IPS-NIHi7 (cell line): ENCODE data around the gene KREMEN1.

Experiments
- DNase-seq: peaks from one replicate; pipeline ENCODE4 v3.0.0; 2012; ENCODE audit warnings: mixed read lengths; ENCODE audit errors: extremely low spot score

KREMEN1 gene

GRCh38 chr22:29205594-29206371 is 132.9 kb downstream of the KREMEN1 start, which contains the start of gene EMID1:
TSS of gene EMID1 (plus strand) at chr22:29205896. CDS start at chr22:29206039, 143 bp downstream.
- DNase-seq: peak; percentile 71

- no peak for DNase-seq
Measured at GRCh38 chr22:29206372-29207242, 133.8 kb downstream of the KREMEN1 start.

DNA sequence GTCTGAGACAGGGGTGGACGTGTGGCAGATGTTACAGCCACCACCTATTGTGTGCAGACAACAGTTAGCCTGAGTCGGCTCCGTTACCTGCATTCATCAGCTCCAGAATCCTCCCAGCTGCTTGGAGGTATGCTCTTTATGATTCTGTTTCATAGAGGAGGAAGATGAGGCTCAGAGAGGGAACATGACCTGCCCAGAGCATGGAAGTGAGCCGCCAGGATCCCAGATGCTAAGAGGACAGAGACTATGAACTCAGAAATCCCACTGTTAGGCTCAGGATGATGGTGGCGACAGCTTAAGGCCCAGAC is 134.4 kb downstream of the KREMEN1 start:
- DNase-seq: no peak

GRCh38 chr22:29207562-29208501 is 135.0 kb downstream of the KREMEN1 start:
- DNase-seq: no peak

- DNase-seq: no peak
Measured at GRCh38 chr22:29208502-29208862, 135.6 kb downstream of the KREMEN1 start.

GRCh38 chr22:29208879-29209623 is 136.2 kb downstream of the KREMEN1 start:
- no peak for DNase-seq

DNA sequence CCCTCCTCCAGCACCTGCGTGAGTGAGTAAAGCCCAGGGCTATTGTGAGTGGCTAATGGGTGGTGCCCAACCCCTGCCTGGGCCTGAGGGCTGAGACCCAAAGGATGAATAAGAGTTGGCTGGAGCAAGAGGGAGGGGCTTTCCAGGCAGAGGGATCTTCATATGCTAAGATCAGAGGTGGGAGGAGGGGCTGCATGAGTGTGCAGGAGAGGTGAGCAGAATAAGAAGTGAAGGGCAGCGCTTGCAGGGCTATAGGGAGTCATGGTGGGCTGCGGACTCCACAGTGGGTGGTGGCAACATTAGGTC is 136.7 kb downstream of the KREMEN1 start:
- DNase-seq: peak; percentile 45

DNA sequence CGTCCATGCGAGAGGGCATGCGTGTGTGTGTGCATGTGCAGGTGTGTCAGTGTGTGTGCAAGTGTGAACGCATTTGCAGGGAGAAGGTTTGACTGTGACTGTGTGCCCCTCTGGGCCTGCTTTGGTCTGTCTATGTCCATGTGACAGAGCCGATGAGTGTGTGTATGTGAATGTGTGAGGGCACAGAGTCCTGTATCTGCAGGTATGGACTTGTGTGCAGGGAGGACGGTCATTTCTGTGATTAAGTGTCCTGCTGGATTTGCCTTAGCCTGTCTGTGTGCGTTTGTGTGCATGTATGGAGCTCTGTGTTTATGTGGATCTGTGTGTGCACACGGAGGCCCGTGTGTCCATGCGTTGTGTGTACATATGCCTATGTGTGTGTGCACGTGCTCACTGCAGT is 138.2 kb downstream of the KREMEN1 start:
- DNase-seq: no peak

- no peak for DNase-seq
Measured at GRCh38 chr22:29211466-29211865, 138.6 kb downstream of the KREMEN1 start.

- no peak for DNase-seq
Measured at GRCh38 chr22:29212743-29213142, 139.9 kb downstream of the KREMEN1 start.

GRCh38 chr22:29213493-29213892 is 140.7 kb downstream of the KREMEN1 start:
- DNase-seq: no peak

GRCh38 chr22:29214232-29214631 is 141.4 kb downstream of the KREMEN1 start:
- no peak for DNase-seq

- DNase-seq: no peak
Measured at GRCh38 chr22:29215012-29215860, 142.4 kb downstream of the KREMEN1 start.

GRCh38 chr22:29216011-29216872 is 143.4 kb downstream of the KREMEN1 start:
- no peak for DNase-seq

GRCh38 chr22:29216873-29217666 is 144.2 kb downstream of the KREMEN1 start:
- DNase-seq: no peak
